NB4 (cell line): ENCODE results near the gene AGL.

Experiments
- DNase-seq: peaks from one replicate; pipeline ENCODE4 v3.0.0; 2010; ENCODE audit warnings: low read depth
- H3K4me3 ChIP-seq: one replicate; pipeline ENCODE4 v1.5.1; 2011; ENCODE audit warnings: mild to moderate bottlenecking, low read depth, low read length, moderate library complexity
- MAX ChIP-seq: IDR thresholded peaks from 2 replicates; pipeline ENCODE4 v1.6.1; 2011; ENCODE audit warnings: low read depth, low read length
- MYC ChIP-seq: IDR thresholded peaks from 2 replicates; pipeline ENCODE4 v1.6.1; 2011; ENCODE audit warnings: low read depth, low read length
- POLR2A ChIP-seq: IDR thresholded peaks from 2 replicates; pipeline ENCODE4 v1.6.1; 2011; ENCODE audit warnings: mild to moderate bottlenecking; ENCODE audit not compliant: insufficient read length; ENCODE audit errors: extremely low read depth
- TF ChIP-seq, protein P1 (sequence below): IDR thresholded peaks from one replicate; pipeline ENCODE4 v1.5.1; 2012; ENCODE audit warnings: low read depth, low read length

The AGL gene

GRCh38 chr1:99858286-99858685, 8.1 kb downstream of the AGL start:
- TF ChIP-seq, protein P1, sequence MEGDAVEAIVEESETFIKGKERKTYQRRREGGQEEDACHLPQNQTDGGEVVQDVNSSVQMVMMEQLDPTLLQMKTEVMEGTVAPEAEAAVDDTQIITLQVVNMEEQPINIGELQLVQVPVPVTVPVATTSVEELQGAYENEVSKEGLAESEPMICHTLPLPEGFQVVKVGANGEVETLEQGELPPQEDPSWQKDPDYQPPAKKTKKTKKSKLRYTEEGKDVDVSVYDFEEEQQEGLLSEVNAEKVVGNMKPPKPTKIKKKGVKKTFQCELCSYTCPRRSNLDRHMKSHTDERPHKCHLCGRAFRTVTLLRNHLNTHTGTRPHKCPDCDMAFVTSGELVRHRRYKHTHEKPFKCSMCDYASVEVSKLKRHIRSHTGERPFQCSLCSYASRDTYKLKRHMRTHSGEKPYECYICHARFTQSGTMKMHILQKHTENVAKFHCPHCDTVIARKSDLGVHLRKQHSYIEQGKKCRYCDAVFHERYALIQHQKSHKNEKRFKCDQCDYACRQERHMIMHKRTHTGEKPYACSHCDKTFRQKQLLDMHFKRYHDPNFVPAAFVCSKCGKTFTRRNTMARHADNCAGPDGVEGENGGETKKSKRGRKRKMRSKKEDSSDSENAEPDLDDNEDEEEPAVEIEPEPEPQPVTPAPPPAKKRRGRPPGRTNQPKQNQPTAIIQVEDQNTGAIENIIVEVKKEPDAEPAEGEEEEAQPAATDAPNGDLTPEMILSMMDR, result no peak
- TF ChIP-seq POLR2A (no peak), MAX (no peak), MYC (no peak)

DNA sequence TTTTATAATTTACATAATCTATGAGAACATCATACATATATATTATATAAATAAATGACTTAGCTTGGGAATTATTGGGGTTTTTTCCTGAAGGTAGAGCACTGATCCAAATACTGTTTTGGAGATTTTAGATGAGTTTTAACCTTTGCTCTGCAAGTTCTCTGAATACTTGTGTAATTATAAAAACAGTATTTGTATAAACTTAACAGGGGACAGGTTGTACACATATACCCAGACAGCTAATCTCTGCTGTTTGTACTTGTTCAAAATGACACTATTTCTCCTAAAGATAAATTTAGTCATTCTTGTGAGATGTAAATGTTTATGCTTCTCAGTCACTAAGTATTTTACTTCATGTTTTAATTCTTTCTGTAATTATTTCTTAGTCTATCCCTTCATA, 8.7 kb downstream of the AGL start:
- no peak for TF ChIP-seq POLR2A
- no peak for TF ChIP-seq MAX
- TF ChIP-seq MYC, result no peak
- TF ChIP-seq, protein P1, result no peak
- no peak overlapping the region for H3K4me3 ChIP-seq
- DNase-seq, result no peak

More at GRCh38 chr1:99858286-99858685, 8.1 kb downstream of the AGL start:
- no peak overlapping the region for H3K4me3 ChIP-seq
- DNase-seq, result no peak

DNA sequence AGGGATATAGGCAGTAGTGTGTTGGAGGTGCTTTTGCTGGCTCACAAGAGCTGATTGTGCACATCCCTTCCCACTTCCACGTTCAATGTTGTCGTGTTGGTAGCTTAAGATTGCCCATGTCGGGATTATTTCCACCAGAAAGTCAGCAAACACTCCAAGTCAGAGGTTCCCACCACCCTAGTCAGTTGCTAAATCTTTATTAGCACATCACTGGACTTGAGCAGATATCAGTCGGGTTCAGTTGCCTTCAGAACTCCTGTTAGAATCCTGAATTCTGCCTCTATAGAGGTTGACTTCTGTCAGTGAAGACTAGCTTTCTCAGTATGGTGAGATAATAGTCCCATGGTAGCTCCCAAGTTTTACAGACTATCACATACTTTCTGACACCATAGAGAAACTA, 10.5 kb downstream of the AGL start:
- no peak overlapping the region for H3K4me3 ChIP-seq
- TF ChIP-seq MAX (no peak), MYC (no peak), POLR2A (no peak)
- TF ChIP-seq, protein P1, result no peak
- DNase-seq, result no peak

- no peak overlapping the region for H3K4me3 ChIP-seq
- no peak for DNase-seq
- no peak for TF ChIP-seq MAX
- TF ChIP-seq, protein P1, result no peak
- no peak for TF ChIP-seq MYC
- no peak for TF ChIP-seq POLR2A
These were observed 17.5 kb downstream of the AGL start for GRCh38 chr1:99867682-99868081.

- no peak for DNase-seq
- TF ChIP-seq, protein P1, result no peak
- TF ChIP-seq POLR2A (no peak), MAX (no peak), MYC (no peak)
- no peak overlapping the region for H3K4me3 ChIP-seq
These were observed 19.1 kb downstream of the AGL start for GRCh38 chr1:99869304-99869703.

DNA sequence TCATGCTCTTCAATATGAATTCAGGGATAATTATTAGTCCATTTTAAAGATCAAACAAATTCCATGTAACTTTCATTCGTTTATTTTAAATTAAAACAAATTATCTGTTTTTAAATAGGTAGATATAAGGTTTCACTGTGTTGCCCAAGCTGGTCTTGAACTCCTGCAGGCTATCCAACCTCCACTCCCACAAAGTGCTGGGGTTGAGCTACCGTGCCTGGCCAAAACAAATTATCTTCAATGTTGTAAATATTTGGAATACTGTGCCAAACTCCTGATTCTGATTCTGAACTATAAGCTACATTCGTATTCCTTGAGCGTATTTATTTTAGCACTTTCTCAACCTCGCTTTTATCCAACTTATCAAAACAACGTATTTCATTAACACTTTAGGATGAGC, 19.6 kb downstream of the AGL start:
- TF ChIP-seq, protein P1, result no peak
- TF ChIP-seq MYC (no peak), POLR2A (no peak), MAX (no peak)
- H3K4me3 ChIP-seq, result no peak overlapping the region
- no peak for DNase-seq
